LNCaP clone FGC (cell line): ENCODE results near the gene FOXK2.

Experiments used
- DNase-seq: peaks from one replicate; pipeline ENCODE4 v3.0.0-alpha.2; 2011; ENCODE audit warnings: low read depth
- H3K4me3 ChIP-seq: 2 replicates; pipeline ENCODE4 v1.5.1; 2011; ENCODE audit warnings: mild to moderate bottlenecking, low read depth, low read length, control low read depth
- CTCF ChIP-seq: IDR thresholded peaks from 2 replicates; pipeline ENCODE4 v1.5.1; 2012; ENCODE audit warnings: mild to moderate bottlenecking; ENCODE audit not compliant: control insufficient read depth, insufficient read depth; ENCODE audit errors: extremely low read depth

FOXK2 gene

GRCh38 chr17:82611140-82612058 lies 91.9 kb downstream of the FOXK2 start:
- TF ChIP-seq CTCF: no peak
- H3K4me3 ChIP-seq: no peak overlapping the region
- DNase-seq: no peak

- no peak for TF ChIP-seq CTCF
- DNase-seq: no peak
- no peak overlapping the region for H3K4me3 ChIP-seq
Measured at GRCh38 chr17:82613283-82614094, 94.0 kb downstream of the FOXK2 start.

DNA sequence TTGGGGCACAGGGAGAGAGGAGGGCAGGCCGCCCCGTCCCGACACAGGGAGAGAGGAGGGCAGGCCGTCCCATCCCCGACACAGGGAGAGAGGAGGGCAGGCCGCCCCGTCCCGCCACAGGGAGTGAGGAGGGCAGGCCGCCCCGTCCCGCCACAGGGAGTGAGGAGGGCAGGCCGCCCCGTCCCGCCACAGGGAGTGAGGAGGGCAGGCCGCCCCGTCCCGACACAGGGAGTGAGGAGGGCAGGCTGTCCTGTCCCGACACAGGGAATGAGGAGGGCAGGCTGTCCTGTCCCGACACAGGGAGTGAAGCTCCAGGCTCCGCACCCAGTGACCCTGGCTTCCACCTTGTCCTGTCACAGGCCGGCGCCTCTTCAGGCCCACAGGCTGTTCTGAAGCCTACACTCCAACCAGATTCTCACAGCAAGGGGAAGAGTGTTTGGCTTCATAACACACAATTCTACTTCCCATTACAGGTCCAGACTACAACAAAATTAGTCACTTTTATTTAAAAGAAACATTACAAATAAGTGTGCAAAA lies 94.6 kb downstream of the FOXK2 start:
- TF ChIP-seq CTCF: no peak
- no peak overlapping the region for H3K4me3 ChIP-seq
- DNase-seq: no peak

GRCh38 chr17:82615084-82616020 lies 95.8 kb downstream of the FOXK2 start:
- TF ChIP-seq CTCF: no peak
- no peak for DNase-seq
- H3K4me3 ChIP-seq: no peak overlapping the region

DNA sequence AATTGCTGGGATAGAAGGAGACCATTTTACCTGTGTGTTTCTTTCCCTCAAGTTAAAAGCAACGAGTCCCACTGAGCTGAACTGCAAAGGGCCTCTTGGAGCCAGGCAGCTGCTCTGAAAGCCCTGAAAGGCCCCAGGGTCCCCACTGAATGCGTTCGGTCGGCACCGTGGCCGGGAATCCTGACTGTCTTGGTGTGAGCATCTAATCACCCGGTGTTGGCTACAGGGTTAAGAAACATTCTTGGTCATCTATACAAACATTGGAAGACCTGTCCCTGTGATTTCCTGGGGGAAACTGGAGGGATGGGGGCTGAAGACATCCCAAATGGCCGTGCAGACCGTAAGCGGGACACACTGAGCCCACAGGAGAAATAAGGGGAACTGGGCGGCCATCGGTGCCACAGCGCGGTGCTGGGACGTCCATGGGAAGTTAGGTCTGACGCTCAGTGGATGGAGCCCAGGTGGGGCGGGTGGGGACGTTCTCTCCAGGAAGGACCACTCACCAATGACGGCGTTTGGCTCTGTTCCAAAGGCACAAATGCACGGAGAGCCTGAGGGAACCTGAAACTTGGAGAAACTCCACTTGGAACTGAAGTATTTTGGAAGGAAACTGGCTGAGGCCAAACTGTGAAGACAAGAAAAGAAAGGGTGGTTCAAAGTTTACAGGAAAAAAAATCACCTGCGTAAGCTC lies 96.6 kb downstream of the FOXK2 start:
- H3K4me3 ChIP-seq: no peak overlapping the region
- DNase-seq: no peak
- no peak for TF ChIP-seq CTCF

DNA sequence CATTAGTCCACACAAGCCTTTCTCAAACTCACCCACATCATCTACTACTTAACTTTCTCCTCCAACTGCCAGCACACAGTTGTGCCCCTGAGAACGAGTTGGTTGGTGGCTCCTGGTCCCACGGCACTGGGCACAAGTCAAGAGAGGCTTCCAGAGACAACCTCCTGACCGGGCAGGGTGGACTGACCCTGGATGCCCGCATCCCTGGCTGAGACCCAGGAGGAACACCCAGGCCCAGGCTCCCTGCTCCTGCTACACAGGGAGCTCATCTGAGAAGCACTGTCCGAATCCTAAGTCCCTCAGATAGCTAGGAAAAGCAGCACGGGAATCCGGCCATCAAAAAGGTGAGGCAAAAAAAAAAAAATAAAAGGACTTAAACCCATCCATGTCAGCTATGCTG lies 99.7 kb downstream of the FOXK2 start:
- no peak for DNase-seq
- TF ChIP-seq CTCF: no peak
- H3K4me3 ChIP-seq: no peak overlapping the region
